Measurements from ENCODE around the gene OR2C3. TPM values are rescaled to one million over a fixed set of nuclear protein-coding genes. Genes with fewer than 3 reads are reported as not detected.

OR2C3 gene
- not detected in 2 replicates for total RNA-seq

GRCh38 chr1:247536340-247536739 is at the start of gene OR2C3:
TSS of gene OR2C3 (minus strand) at chr1:247536440. CDS start at chr1:247532511, 3,929 bp downstream.

GRCh38 chr1:247548769-247549182 is 12.5 kb upstream of the OR2C3 start, which contains the start of gene GCSAML:
TSS of gene GCSAML (plus strand) at chr1:247549134. CDS start at chr1:247549192, 58 bp downstream.

Other genes starting within 250 kb of the OR2C3 start
- 8.2 and 10.4 TPM in 2 replicates for gene ZNF496, start 204.6 kb downstream of the OR2C3 start, total RNA-seq
- 0.19 TPM in 1 of 2 replicates, not detected in the other for gene NLRP3, start 120.3 kb downstream of the OR2C3 start, total RNA-seq
- not detected in 2 replicates for gene OR2B11, start 78.3 kb downstream of the OR2C3 start, total RNA-seq
- not detected in 2 replicates for gene GCSAML, start 12.7 kb upstream of the OR2C3 start, total RNA-seq
- gene OR2G2, start 51.9 kb upstream of the OR2C3 start, total RNA-seq: not detected in 2 replicates
- gene OR2G3, start 69.1 kb upstream of the OR2C3 start, total RNA-seq: not detected in 2 replicates
- gene OR13G1, start 143.3 kb upstream of the OR2C3 start, total RNA-seq: not detected in 2 replicates
- not detected in 2 replicates for gene OR6F1, start 180.2 kb upstream of the OR2C3 start, total RNA-seq
- not detected in 2 replicates for gene OR14K1, start 202.2 kb upstream of the OR2C3 start, total RNA-seq
- gene OR14A2, start 211.7 kb upstream of the OR2C3 start, total RNA-seq: not detected in 2 replicates
- gene OR1C1, start 224.1 kb upstream of the OR2C3 start, total RNA-seq: not detected in 2 replicates

Measured in regular cardiac myocyte (primary cell).